ENCODE data around the gene RCC1.

DNA sequence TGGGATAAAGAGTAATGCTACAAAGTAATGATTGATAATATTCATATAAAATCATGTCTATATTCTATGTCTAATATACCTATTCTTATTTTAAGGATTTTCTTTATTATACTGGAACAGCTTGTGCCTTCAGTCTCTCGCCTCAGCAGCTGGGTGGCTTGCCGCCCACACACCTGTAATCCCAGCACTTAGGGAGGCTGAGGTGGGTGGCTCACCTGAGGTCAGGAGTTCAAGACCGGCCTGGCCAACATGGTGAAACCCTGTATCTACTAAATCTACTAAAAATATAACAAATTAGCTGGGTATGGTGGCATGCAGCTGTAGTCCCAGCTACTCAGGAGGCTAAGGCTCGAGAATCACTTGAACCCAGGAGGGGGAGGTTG lies 39.4 kb downstream of the RCC1 start:
- TF ChIP-seq GATA2 (IDR thresholded peaks at IDR 0.05; ENCODE audit: low read depth, low read length) (no peak), GATA3 (IDR thresholded peaks at IDR 0.05; ENCODE audit: low read depth, low read length) (no peak)
